Activated T-helper 9 cell treated with anti-CD3 and anti-CD28 coated beads, Interleukin-2, amount 50 U/mL, for 16 hours (primary cell): ENCODE results near the gene FLNB.
"Not testable (repeated sequence)": the region's sequence is repeated elsewhere in the genome, so short reads cannot be mapped to it uniquely, and the experiment has no call there.

Experiments used
- DNase-seq: peaks from one replicate; pipeline ENCODE4 v3.0.0-alpha.2; 2020; ENCODE audit warnings: low read depth

FLNB gene

GRCh38 chr3:57982561-57983243, 25.5 kb upstream of the FLNB start:
- no peak for DNase-seq

DNA sequence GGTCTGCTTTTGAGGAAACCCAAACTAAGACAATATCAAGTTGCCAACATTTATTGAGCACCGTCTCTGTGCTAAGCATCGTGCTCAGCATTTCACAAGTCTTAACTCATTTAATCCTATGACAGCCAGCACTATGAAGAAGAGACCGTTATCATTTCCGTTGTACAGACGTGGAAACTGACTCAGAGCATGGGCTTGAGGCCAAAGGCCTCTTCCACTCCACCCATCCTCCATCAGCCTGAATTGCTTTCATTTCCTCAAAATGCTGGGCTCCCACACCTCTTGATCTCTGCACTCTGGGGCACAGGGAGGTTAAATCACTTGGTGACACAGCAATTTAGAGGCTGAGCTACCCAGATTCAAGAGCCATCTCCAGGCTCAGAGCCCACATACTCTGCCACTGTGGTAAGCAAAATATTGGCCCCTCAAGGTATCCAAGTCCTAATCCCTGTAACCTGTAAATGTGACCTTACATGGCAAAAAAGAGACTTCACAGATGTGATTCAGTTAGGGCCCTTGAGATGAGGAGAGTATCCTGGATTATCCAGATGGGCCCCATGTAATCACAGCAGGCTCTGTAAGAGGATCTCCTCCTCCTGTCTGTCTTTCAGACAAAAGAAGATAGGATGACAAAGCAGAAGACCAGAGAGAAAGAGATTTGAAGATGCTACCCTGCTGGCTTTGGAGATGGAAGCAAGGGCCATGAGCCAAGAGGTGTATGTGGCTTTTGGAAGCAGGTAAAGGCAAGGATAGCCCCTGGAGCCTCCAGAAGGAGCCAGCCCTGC, 24.3 kb upstream of the FLNB start:
- peak; percentile 2 for DNase-seq

DNA sequence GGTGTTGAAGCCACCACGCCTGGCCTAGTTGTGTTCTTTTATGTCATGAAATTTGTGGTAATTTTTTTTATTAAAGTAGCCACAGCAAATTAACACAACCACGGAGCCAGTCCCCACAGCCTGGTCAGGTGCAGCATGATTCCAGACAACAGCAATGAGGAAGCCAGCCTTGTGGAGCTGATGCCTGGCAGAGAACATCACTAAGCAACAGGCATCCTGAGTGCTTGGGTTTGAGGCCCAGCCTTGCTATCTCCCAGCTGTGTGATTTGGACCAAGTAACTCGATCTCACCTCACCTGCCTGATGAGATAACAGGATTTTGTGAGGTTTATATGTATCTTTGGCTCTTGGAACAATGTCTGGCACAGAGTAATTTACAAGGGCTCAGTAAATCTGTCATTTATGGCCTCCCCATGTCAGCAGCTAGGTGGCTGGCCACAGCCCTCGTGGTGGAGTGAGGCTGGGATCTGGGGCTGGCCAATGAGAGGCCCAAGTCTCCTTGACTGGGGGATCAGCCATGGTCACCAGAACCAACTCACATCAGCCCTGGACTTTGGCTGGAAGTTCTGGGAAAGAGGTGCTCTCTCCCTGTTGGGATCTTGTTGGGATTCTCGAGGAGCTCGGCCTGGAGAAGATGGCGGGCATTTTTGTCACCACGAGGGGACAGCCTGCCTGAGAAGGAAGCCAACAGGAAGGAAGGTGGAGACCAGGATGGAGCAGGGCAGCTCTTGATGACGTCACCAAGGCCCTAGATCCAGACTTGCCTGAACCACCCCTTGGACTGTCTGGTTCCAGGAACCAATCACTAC, 22.8 kb upstream of the FLNB start:
- DNase-seq = no peak

DNA sequence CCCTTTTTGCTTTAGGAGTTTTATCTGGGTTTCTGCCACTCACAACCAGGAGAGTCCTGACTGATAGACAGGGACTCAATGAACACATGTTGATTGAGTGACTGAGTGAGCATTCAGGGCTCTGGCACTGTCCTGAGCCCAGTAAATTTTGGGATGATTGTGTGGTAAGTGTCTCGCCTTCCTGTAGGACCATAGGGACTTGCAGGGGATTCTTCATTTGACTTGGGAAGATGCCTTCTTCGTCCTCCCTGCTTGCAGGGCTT, 22.3 kb upstream of the FLNB start:
- no peak for DNase-seq

- no peak for DNase-seq
Measured at GRCh38 chr3:57986261-57986660, 22.0 kb upstream of the FLNB start.

DNA sequence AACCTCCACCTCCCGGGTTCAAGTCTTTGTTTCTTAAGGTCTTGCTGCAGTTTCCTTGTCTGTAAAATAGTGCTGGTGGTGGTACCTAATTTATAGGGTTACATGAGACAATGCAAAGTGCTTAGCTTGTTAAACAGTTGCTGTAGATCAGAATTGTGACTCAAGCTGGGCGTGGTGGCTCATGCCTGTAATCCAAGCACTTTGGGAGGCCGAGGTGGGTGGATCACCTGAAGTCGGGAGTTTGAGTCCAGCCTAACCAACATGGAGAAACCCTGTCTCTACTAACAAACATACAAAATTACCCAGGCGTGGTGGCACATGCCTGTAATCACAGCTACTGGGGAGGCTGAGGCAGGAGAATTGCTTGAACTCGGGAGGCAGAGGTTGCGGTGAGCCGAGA, 19.0 kb upstream of the FLNB start:
- not testable (repeated sequence) for DNase-seq

DNA sequence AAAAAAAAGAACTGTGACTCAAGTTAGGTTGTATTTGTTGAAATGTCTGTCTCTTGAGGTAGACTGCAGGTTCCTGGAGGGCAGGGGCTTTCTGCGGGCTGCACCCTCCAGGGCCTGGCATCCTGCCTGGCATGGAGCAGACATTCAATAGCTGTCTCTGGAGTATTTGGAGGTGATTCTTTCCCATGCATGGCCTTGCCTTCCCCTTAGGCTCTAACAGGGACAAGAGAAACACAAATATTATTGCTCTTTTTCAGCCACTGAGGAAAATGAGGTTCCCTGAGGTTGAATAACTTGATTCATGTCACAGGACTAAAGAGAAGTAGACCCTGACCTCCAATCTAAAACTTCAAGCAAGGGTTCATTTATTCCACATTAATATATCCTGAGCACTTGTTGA, 18.6 kb upstream of the FLNB start:
- DNase-seq = no peak

DNA sequence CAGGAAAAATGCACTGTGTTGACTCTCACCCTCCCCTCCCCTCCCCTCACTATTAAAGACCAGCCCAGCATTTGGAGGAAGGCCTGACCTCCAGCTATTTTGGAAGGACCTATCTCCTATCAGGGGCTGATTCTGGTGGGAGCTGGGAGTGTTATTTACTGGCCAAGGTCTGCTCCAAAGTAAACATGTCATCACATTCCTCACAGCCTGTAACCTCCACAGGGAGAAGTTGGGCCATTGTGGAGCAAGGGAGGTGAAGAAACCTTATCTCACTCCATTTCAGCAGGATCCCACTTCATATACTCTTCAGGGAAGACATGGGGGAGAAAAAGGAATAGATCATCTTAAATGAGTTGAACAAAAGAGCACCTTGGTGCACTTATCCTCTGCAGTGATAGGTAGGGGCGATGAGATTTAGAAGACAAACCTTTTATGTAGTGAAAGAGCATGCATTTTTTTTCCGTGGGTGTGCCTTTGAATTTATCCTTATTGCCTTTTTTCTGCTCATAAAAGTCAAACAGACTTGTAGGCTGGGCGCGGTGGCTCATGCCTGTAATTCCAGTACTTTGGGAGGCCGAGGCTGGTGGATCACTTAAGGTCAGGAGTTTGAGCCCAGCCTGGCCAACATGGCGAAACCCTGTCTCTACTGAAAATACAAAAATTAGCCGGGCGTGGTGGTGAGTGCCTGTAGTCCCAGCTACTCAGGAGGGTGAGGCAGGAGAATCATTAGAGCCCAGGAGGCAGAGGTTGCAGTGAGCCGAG, 15.6 kb upstream of the FLNB start:
- no peak for DNase-seq

- no peak for DNase-seq
Measured at GRCh38 chr3:57998366-57999283, 9.6 kb upstream of the FLNB start.

- no peak for DNase-seq
Measured at GRCh38 chr3:57999417-58000115, 8.7 kb upstream of the FLNB start.

GRCh38 chr3:58000306-58001085, 7.7 kb upstream of the FLNB start:
- no peak for DNase-seq

- no peak for DNase-seq
Measured at GRCh38 chr3:58001086-58001467, 7.1 kb upstream of the FLNB start.

DNA sequence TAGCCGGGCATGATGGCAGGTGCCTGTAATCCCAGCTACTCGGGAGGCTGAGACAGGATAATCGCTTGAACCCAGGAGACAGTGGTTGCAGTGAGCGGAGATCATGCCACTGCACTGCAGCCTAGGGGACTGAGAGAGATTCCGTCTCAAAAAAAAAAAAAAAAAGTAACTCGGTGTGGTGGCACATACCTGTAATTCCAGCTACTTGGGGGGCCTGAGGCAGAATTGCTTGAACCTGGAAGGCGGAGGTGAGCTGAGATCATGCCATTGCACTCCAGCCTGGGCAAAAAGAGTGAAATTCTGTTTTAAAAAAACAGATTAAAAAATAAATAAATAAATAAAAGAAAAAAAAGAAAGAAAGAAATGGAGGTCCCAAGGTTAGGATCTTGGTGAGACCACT, 6.2 kb upstream of the FLNB start:
- no peak for DNase-seq

DNA sequence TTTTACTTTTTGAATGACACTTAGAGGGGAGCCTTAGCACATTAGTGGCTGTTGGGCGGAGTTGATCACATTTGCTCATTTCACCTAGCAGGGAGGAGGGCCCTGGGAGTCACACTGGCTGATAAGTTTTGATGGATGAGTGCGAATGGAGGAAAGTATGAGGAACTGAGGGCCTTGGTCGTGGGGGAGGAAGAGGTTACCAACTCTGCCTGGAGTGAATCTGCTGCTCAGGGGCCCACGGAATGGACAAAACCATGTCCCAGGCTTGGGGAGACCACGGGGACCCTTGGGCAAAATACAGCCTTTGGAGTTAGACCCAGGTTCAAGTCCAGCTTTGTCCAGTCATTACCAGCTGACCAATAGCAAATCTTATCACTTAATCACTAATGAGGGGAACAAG, 5.1 kb upstream of the FLNB start:
- DNase-seq = no peak

GRCh38 chr3:58004973-58005372, 3.2 kb upstream of the FLNB start:
- DNase-seq = no peak

- DNase-seq = no peak
Measured at GRCh38 chr3:58005669-58006068, 2.6 kb upstream of the FLNB start.

GRCh38 chr3:58006661-58007060, 1.6 kb upstream of the FLNB start:
- no peak for DNase-seq

DNA sequence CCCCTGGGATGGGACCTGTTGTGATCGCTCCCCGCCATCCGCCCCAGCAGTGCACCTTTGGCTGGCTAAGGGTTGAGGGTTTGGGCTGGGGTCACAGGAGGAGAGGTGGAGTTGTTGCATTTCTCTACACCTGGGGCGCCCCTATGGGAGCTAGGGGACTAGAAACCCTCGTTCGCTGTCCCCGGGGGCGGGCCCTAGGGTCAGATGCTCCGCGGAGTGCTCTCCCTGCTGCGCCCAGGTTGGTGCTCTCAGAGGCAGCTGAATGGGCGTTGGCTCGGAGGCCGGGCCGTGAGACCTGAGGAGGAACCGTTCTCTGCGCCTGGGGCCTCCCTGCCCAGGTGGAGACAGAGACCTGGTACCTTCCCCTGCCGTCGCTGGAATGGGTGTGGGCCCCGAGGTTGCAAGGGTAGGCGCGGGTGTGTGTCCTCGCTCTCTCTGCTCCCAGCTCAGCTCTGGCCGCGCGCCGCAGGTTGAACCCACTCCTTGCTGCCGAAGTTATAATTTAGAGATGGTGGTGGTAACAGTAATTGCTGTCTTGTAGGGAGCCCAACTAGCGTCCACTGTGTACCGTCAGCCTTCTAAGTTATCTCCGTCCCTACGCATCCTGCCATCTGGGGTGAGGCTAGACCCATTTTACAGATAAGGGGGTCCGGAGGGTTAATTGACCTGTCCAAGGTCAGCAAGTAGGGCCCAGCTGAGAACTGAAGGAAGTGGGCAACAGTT, 965 bp downstream of the FLNB start:
- peak; percentile 10 for DNase-seq
